Thoracic aorta (tissue), 2 donors: ENCODE measurements around the gene SLC18B1. TPM values are rescaled to one million over a fixed set of nuclear protein-coding genes. Genes with fewer than 3 reads are reported as not detected.
A peak's percentile ranks its signal among the peaks of the same experiment; 100 is the strongest.

Experiments used
- ATAC-seq: fragments of 150-250 bp; one replicate; pipeline ENCODE4 v1.8.0; 2017; ENCODE audit warnings: low read depth; ENCODE audit not compliant: insufficient number of reproducible peaks, low FRiP score
- DNase-seq: peaks from one replicate; pipeline ENCODE4 v3.0.0-alpha.2; 2020; ENCODE audit warnings: low spot score
- H3K27ac ChIP-seq, 2 donors: fragments of 200-600 bp; sonication (generic); 1 replicate in 1 of 2; 2 replicates in 1 of 2; pipeline ENCODE4 v1.5.1; 2016; ENCODE audit warnings: mild to moderate bottlenecking in 2 of 2, moderate library complexity in 2 of 2
- H3K27me3 ChIP-seq: fragments of 200-600 bp; sonication (generic); replicated peaks from 2 replicates; pipeline ENCODE4 v1.6.0; 2016; ENCODE audit warnings: mild to moderate bottlenecking; ENCODE audit not compliant: insufficient read depth
- H3K36me3 ChIP-seq: fragments of 200-600 bp; sonication (generic); one replicate; pipeline ENCODE4 v1.5.1; 2016
- H3K4me1 ChIP-seq, 2 donors: fragments of 200-600 bp; sonication (generic); 1 replicate in 1 of 2; 2 replicates in 1 of 2; pipeline versions ENCODE4 v1.5.1 to v1.6.0; 2016; ENCODE audit warnings: low read depth in 2 of 2, mild to moderate bottlenecking in 1 of 2; ENCODE audit not compliant: control insufficient read depth in 1 of 2
- H3K4me3 ChIP-seq: fragments of 200-600 bp; sonication (generic); 2 replicates; pipeline ENCODE4 v1.5.1; 2016; ENCODE audit warnings: mild to moderate bottlenecking
- H3K9me3 ChIP-seq: fragments of 200-600 bp; sonication (generic); 2 replicates; pipeline ENCODE4 v1.5.1; 2016
- CTCF ChIP-seq: fragments of 200-600 bp; sonication (generic); IDR thresholded peaks from one replicate; pipeline ENCODE4 v1.5.1; 2019; ENCODE audit warnings: antibody characterized with exemption
- total RNA-seq, 2 donors: library from RNA; depleted of rRNA; stranded (reverse); fragments of >200 nt; gene quantifications; one replicate each; pipeline versions ENCODE4 v1.1.0 to v1.2.3, GENCODE V29; 2016

The SLC18B1 gene
- total RNA-seq, 2 donors from 2014 or later = 3.9 to 6.1 TPM

- H3K27me3 ChIP-seq = no peaks in the 10 kb centered on the region
- H3K36me3 ChIP-seq = no peaks in the 10 kb centered on the region
- DNase-seq (no peak), ATAC-seq (no peak)
- H3K4me1 ChIP-seq = no peaks in the 10 kb centered on the region
- no peak overlapping the region for H3K27ac ChIP-seq
- TF ChIP-seq CTCF = no peak
- H3K9me3 ChIP-seq = no peaks in the 10 kb centered on the region
- H3K4me3 ChIP-seq = no peak overlapping the region
These were observed 55.9 kb downstream of the SLC18B1 start for GRCh38 chr6:132742495-132742894.

- H3K4me3 ChIP-seq = no peak overlapping the region
- DNase-seq = no peak
- no peaks in the 10 kb centered on the region for H3K4me1 ChIP-seq
- ATAC-seq = no peak
- no peaks in the 10 kb centered on the region for H3K36me3 ChIP-seq
- H3K9me3 ChIP-seq = no peaks in the 10 kb centered on the region
- no peaks in the 10 kb centered on the region for H3K27me3 ChIP-seq
- no peak overlapping the region for H3K27ac ChIP-seq
- TF ChIP-seq CTCF = no peak
These were observed 57.2 kb downstream of the SLC18B1 start for GRCh38 chr6:132741281-132741680.

- Histone ChIP-seq H3K27me3 (no peaks in the 10 kb centered on the region), H3K4me3 (no peak overlapping the region), H3K27ac (no peak overlapping the region), H3K4me1 (peaks cover 5 to 8% of the 10 kb centered on the region in 2 donors), H3K36me3 (no peaks in the 10 kb centered on the region), H3K9me3 (no peaks in the 10 kb centered on the region)
- no peak for TF ChIP-seq CTCF
- ATAC-seq = no peak
- DNase-seq = no peak
These were observed 62.2 kb downstream of the SLC18B1 start for GRCh38 chr6:132736239-132736638.

GRCh38 chr6:132734694-132735236 is 63.7 kb downstream of the SLC18B1 start:
- H3K27ac ChIP-seq = no peak overlapping the region
- H3K36me3 ChIP-seq = no peaks in the 10 kb centered on the region
- no peaks in the 10 kb centered on the region for H3K9me3 ChIP-seq
- DNase-seq (no peak), ATAC-seq (peak; percentile 42)
- no peak for TF ChIP-seq CTCF
- no peak overlapping the region for H3K4me3 ChIP-seq
- no peaks in the 10 kb centered on the region for H3K27me3 ChIP-seq
- H3K4me1 ChIP-seq = peaks cover 5 to 8% of the 10 kb centered on the region in 2 donors

- Histone ChIP-seq H3K4me3 (no peak overlapping the region), H3K27ac (no peak overlapping the region), H3K27me3 (no peaks in the 10 kb centered on the region), H3K9me3 (no peaks in the 10 kb centered on the region), H3K4me1 (peaks cover 5 to 8% of the 10 kb centered on the region in 2 donors), H3K36me3 (no peaks in the 10 kb centered on the region)
- TF ChIP-seq CTCF = no peak
- DNase-seq (no peak), ATAC-seq (no peak)
These were observed 64.6 kb downstream of the SLC18B1 start for GRCh38 chr6:132733814-132734213.
